Natural killer cell (primary cell): ENCODE results near the gene NFX1. TPM values are rescaled to one million over a fixed set of nuclear protein-coding genes. Genes with fewer than 3 reads are reported as not detected.
"Not testable (repeated sequence)": the region's sequence is repeated elsewhere in the genome, so short reads cannot be mapped to it uniquely, and the experiment has no call there.

Experiments used
- ATAC-seq, 3 donors: fragments of 150-1000 bp in 2 of 3; fragments of 200-7000 bp in 1 of 3; cut with Tn5 transposase; 1 replicate in 1 of 3; 2 replicates in 2 of 3; pipeline ENCODE4 v1.10.0; 2021; ENCODE audit warnings: mild to moderate bottlenecking in 2 of 3, moderate library complexity in 2 of 3
- DNase-seq, 2 donors: peaks; one replicate each; pipeline versions ENCODE4 v3.0.0 to v3.0.0-alpha.2; 2013 to 2021; ENCODE audit warnings: mixed read lengths in 1 of 2
- H3K27ac ChIP-seq: one replicate; pipeline ENCODE4 v1.5.1; 2013; ENCODE audit warnings: mild to moderate bottlenecking, low read length
- H3K27me3 ChIP-seq: one replicate; pipeline ENCODE4 v1.6.1; 2013; ENCODE audit warnings: low read length; ENCODE audit not compliant: control insufficient read depth, insufficient read depth
- H3K36me3 ChIP-seq: one replicate; pipeline ENCODE4 v1.6.1; 2013; ENCODE audit warnings: low read length; ENCODE audit not compliant: control insufficient read depth, insufficient read depth
- H3K4me1 ChIP-seq: one replicate; pipeline ENCODE4 v1.6.1; 2013; ENCODE audit warnings: low read length; ENCODE audit not compliant: control insufficient read depth, insufficient read depth
- H3K4me3 ChIP-seq: one replicate; pipeline ENCODE4 v1.5.1; 2013; ENCODE audit warnings: low read length
- H3K9me3 ChIP-seq: one replicate; pipeline ENCODE4 v1.6.1; 2013; ENCODE audit warnings: low read length; ENCODE audit not compliant: control insufficient read depth, insufficient read depth
- H3K27ac Mint-ChIP-seq, 2 donors: one replicate each; pipeline ENCODE4 v1.8.0; 2022; ENCODE audit warnings: mild to moderate bottlenecking in 2 of 2, mixed read lengths in 2 of 2, moderate library complexity in 1 of 2
- H3K27me3 Mint-ChIP-seq, 2 donors: one replicate each; pipeline ENCODE4 v1.8.0; 2022; ENCODE audit warnings: low read depth in 2 of 2, mixed read lengths in 2 of 2
- H3K36me3 Mint-ChIP-seq: one replicate; pipeline ENCODE4 v1.8.0; 2022; ENCODE audit warnings: mixed read lengths
- H3K4me1 Mint-ChIP-seq, 2 donors: one replicate each; pipeline ENCODE4 v1.8.0; 2022; ENCODE audit warnings: mixed read lengths in 2 of 2
- H3K4me3 Mint-ChIP-seq: one replicate; pipeline ENCODE4 v1.8.0; 2022; ENCODE audit warnings: mild to moderate bottlenecking, moderate library complexity, mixed read lengths
- H3K9me3 Mint-ChIP-seq, 2 donors: one replicate each; pipeline ENCODE4 v1.8.0; 2022; ENCODE audit warnings: mixed read lengths in 2 of 2
- WGBS: methylation state at CpG from one replicate; pipeline ENCODE4 v1.1.7; 2013; ENCODE audit warnings: missing lambda C conversion rate; ENCODE audit not compliant: insufficient coverage; 5-methylcytosine and 5-hydroxymethylcytosine counted together
- intact Hi-C: fragments of 100-400 bp; cut with micrococcal nuclease; formaldehyde crosslinking; loops from one replicate; pipeline ENCODE4 v1.14.2; 2022
- total RNA-seq, 4 donors: library from RNA; stranded (reverse); fragments of 120-200 nt in 1 of 4; gene quantifications; one replicate each; pipeline versions ENCODE4 v1.2.3 to v1.2.4, GENCODE V29; 2013 to 2022
- TF ChIP-seq, protein P1 (sequence below): fragments of 200-600 bp; IDR thresholded peaks from one replicate; pipeline ENCODE4 v1.8.0; 2022; ENCODE audit warnings: antibody characterized with exemption

The NFX1 gene
- total RNA-seq, 3 donors from 2014 or later (not counting 1 experiment from before 2014, with no cell fraction given), result 33.0 to 38.8 (median 38.5) TPM

DNA sequence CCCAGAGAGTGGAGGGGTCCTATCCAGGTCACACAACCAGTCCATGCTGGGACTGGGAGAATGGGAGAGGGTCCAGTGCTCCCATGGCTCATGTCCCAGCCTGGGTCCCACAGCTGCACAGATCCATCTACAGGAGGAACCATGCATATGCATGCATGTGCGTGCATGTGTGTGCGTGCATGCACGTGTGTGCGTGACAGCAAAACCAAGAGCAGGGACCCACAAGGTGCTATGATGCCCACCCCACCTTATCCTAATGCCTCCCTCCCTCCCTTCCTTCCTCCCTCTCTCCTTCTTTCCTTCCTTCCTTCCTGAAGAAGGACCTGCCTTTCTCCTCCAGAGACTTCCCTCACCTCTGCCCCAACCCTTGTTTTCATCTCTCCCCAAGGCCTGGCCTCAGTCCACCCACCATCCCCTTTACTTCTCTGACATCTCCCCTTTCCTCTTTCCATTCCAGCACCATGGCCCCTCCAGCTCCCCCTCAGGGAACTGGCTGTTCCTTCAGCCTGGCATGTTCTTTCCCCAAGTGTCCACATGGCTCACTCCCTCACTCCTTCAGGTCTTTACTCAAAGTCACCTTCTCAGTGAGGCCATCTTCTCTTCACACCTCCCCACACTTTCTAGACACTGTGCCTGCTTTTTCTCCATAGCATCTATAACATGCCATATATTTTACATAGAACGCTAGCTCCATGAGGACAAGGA is 90.2 kb downstream of the NFX1 start:
- Histone ChIP-seq H3K36me3 (no peaks in the 10 kb centered on the region), H3K27ac (no peak overlapping the region), H3K9me3 (no peaks in the 10 kb centered on the region), H3K4me3 (no peak overlapping the region), H3K4me1 (no peaks in the 10 kb centered on the region), H3K27me3 (no peaks in the 10 kb centered on the region)
- H3K27ac Mint-ChIP-seq, result no peak overlapping the region
- WGBS, result 95% methylated on average over 5 of the region's 5 CpGs
- intact Hi-C loops, result no loop called here
- no peaks in the 10 kb centered on the region for H3K4me1 Mint-ChIP-seq
- no peak overlapping the region for H3K4me3 Mint-ChIP-seq
- ATAC-seq (no peak), DNase-seq (no peak)
- no peaks in the 10 kb centered on the region for H3K9me3 Mint-ChIP-seq
- TF ChIP-seq, protein P1, sequence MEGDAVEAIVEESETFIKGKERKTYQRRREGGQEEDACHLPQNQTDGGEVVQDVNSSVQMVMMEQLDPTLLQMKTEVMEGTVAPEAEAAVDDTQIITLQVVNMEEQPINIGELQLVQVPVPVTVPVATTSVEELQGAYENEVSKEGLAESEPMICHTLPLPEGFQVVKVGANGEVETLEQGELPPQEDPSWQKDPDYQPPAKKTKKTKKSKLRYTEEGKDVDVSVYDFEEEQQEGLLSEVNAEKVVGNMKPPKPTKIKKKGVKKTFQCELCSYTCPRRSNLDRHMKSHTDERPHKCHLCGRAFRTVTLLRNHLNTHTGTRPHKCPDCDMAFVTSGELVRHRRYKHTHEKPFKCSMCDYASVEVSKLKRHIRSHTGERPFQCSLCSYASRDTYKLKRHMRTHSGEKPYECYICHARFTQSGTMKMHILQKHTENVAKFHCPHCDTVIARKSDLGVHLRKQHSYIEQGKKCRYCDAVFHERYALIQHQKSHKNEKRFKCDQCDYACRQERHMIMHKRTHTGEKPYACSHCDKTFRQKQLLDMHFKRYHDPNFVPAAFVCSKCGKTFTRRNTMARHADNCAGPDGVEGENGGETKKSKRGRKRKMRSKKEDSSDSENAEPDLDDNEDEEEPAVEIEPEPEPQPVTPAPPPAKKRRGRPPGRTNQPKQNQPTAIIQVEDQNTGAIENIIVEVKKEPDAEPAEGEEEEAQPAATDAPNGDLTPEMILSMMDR, result no peak
- H3K27me3 Mint-ChIP-seq, result no peaks in the 10 kb centered on the region
- no peaks in the 10 kb centered on the region for H3K36me3 Mint-ChIP-seq

DNA sequence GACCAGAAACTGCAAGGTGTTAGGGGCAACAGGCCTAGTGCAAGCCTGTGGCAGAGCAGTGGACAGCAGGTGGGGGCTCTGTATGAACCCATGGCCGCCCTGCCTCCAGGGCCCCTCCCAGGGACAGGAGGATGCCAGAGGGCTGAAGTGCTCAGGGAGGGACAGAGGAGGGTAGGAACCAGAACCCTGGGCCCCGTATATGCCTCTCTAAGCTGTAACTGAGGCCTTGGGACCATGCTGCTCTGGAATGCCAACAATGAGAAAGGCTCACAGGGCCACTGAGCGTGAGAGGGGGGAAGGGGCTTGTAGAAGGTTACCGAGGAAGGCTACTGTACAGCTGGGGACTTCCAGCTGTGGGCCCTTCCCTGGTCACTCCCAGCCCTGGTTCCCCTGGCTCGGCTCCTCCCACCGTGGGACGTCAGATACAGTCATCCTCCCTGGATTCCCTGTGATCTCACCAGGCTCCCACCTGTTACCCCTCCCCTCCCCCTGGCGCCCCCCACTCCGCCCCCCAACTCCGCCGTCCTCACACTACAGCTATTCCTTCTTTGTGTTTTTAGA is 91.0 kb downstream of the NFX1 start:
- Histone ChIP-seq H3K27ac (no peak overlapping the region), H3K9me3 (no peaks in the 10 kb centered on the region), H3K4me1 (no peaks in the 10 kb centered on the region), H3K36me3 (no peaks in the 10 kb centered on the region), H3K27me3 (no peaks in the 10 kb centered on the region), H3K4me3 (no peak overlapping the region)
- Mint-ChIP-seq H3K9me3 (no peaks in the 10 kb centered on the region), H3K27me3 (no peaks in the 10 kb centered on the region), H3K4me1 (no peaks in the 10 kb centered on the region), H3K36me3 (no peaks in the 10 kb centered on the region), H3K27ac (no peak overlapping the region), H3K4me3 (no peak overlapping the region)
- ATAC-seq (no peak), DNase-seq (no peak)
- WGBS, result 92% methylated on average over 11 of the region's 11 CpGs
- intact Hi-C loops, result no loop called here
- TF ChIP-seq, protein P1, result no peak

GRCh38 chr9:33382397-33382796 is 92.1 kb downstream of the NFX1 start:
- H3K36me3 ChIP-seq, H3K4me1 ChIP-seq, ATAC-seq, H3K4me1 Mint-ChIP-seq, DNase-seq, H3K4me3 ChIP-seq, H3K27ac ChIP-seq, H3K9me3 Mint-ChIP-seq, H3K4me3 Mint-ChIP-seq, H3K36me3 Mint-ChIP-seq, intact Hi-C loops, H3K27me3 ChIP-seq, H3K27ac Mint-ChIP-seq, H3K9me3 ChIP-seq, H3K27me3 Mint-ChIP-seq: not testable (repeated sequence)
- WGBS, result 94% methylated on average over 10 of the region's 10 CpGs

DNA sequence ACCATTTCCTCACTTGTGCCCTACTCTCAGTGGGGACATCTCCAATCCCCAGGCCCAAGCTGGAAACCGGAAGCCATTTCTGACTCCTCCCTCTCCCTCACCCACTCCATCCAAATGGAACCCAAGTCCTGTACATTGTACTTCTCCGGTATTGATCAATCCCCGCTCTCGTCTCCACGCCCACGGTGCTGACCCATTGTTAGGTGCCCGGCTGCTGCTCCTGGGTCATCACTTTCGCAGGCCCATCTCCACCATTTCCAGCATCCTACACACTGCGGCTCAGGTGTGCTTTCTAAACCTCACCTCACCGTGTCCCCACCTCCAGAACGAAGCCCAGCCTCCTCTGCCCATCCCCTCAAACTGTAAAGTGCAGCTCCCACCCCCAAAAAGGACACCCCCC is 93.1 kb downstream of the NFX1 start:
- H3K4me3 ChIP-seq, H3K27me3 ChIP-seq, H3K27me3 Mint-ChIP-seq, intact Hi-C loops, ATAC-seq, H3K36me3 Mint-ChIP-seq, H3K4me1 Mint-ChIP-seq, DNase-seq, H3K36me3 ChIP-seq, H3K9me3 Mint-ChIP-seq, H3K4me3 Mint-ChIP-seq, H3K27ac ChIP-seq, H3K9me3 ChIP-seq, H3K4me1 ChIP-seq, H3K27ac Mint-ChIP-seq: not testable (repeated sequence)
- 94% methylated on average over 11 of the region's 11 CpGs for WGBS

- H3K4me1 ChIP-seq, H3K27me3 Mint-ChIP-seq, DNase-seq, H3K9me3 Mint-ChIP-seq, H3K36me3 ChIP-seq, intact Hi-C loops, H3K9me3 ChIP-seq, H3K27me3 ChIP-seq, H3K36me3 Mint-ChIP-seq, ATAC-seq, H3K27ac ChIP-seq, H3K27ac Mint-ChIP-seq, H3K4me3 ChIP-seq, H3K4me1 Mint-ChIP-seq, H3K4me3 Mint-ChIP-seq: not testable (repeated sequence)
- 91% methylated on average over 11 of the region's 11 CpGs for WGBS
Observed at GRCh38 chr9:33385536-33385935, 95.2 kb downstream of the NFX1 start.

DNA sequence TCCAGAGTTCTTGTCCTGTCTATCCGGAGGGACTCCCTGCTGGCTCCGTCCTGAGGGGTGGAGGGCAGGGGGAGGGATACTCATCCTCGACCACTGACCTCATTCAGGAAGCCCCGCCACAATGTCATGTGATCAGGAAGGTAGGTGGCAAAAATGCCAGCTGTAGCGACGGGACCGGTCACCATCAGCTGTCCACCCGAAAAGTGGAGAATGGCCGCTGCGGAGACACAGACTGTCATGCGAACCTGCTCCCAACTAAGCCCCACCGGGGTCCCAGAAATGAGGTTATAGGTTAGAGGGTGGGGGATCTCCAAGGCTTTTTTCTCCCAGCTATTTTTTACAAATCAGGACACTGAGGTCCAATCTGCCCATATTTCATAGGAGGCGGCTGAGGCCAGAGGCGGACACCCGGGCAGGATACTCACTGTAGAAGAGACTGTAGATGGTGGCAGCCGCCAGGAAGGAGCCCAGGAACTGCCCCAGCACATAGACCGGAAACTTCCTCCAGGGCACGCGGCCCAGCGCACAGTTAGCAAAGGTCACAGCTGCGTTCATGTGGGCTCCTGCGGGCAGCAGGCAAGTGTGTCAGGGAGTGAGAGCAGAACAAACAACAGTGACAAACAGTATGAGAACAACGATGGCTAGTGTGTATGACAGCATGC is 95.8 kb downstream of the NFX1 start:
- H3K36me3 Mint-ChIP-seq, H3K4me1 ChIP-seq, H3K4me1 Mint-ChIP-seq, H3K27me3 Mint-ChIP-seq, H3K9me3 ChIP-seq, H3K27me3 ChIP-seq, H3K4me3 Mint-ChIP-seq, H3K4me3 ChIP-seq, DNase-seq, H3K27ac ChIP-seq, H3K9me3 Mint-ChIP-seq, ATAC-seq, intact Hi-C loops, H3K27ac Mint-ChIP-seq, H3K36me3 ChIP-seq: not testable (repeated sequence)
- 92% methylated on average over 23 of the region's 23 CpGs for WGBS
